Panc1 (cell line): ENCODE results near the gene ME2.
"Not testable (repeated sequence)": the region's sequence is repeated elsewhere in the genome, so short reads cannot be mapped to it uniquely, and the experiment has no call there.

ENCODE experiments used
- CTCF ChIP-seq: fragments of 450-650 bp; IDR thresholded peaks from 2 replicates; pipeline ENCODE4 v1.5.1; 2017; ENCODE audit warnings: mild to moderate bottlenecking
- POLR2AphosphoS5 ChIP-seq: IDR thresholded peaks from 2 replicates; pipeline ENCODE4 v1.6.1; 2012; ENCODE audit warnings: mild to moderate bottlenecking, low read depth, low read length, moderate library complexity
- REST ChIP-seq, 2 experiments: IDR thresholded peaks; 2 replicates each; pipeline ENCODE4 v1.6.1; 2011 to 2012; ENCODE audit warnings: low read depth in 2 of 2, control low read depth in 1 of 2, low read length in 1 of 2, mild to moderate bottlenecking in 1 of 2, moderate library complexity in 1 of 2; ENCODE audit not compliant: insufficient read depth in 1 of 2
- SIN3A ChIP-seq: IDR thresholded peaks from 2 replicates; pipeline ENCODE4 v1.6.1; 2012; ENCODE audit warnings: low read depth, mild to moderate bottlenecking, low read length, moderate library complexity, borderline replicate concordance; ENCODE audit not compliant: insufficient read depth

GRCh38 chr18:50833496-50833895 lies 45.4 kb upstream of the ME2 start:
- TF ChIP-seq CTCF; POLR2AphosphoS5; SIN3A; REST (IDR thresholded peaks at IDR 0.05; ENCODE audit: insufficient read depth in 1 of 2, low read depth in 2 of 2, low read length in 1 of 2): not testable (repeated sequence)
